T47D (cell line): ENCODE measurements around the gene IGFL4.

Experiments used
- DNase-seq, 2 experiments: peaks; one replicate each; pipeline versions ENCODE4 v3.0.0 to v3.0.0-alpha.2; 2011 to 2012; ENCODE audit warnings: low read depth in 1 of 2, low spot score in 1 of 2
- JUND ChIP-seq: IDR thresholded peaks from 2 replicates; pipeline ENCODE4 v1.6.1; 2012; ENCODE audit warnings: low read depth
- in situ Hi-C: cut with HindIII; loops from 2 replicates; pipeline ENCODE4 v1.10.0; 2016; ENCODE audit warnings: low sequenced_read_pairs, low pct_unique_long_range_greater_than_20kb

IGFL4 gene

GRCh38 chr19:46049597-46049996, 8.8 kb upstream of the IGFL4 start:
- DNase-seq, result no peak
- in situ Hi-C loops, result no loop called here
- TF ChIP-seq JUND, result no peak

GRCh38 chr19:46043519-46043918, 2.7 kb upstream of the IGFL4 start:
- DNase-seq, result no peak
- in situ Hi-C loops, result no loop called here
- TF ChIP-seq JUND, result no peak

GRCh38 chr19:46042252-46042883, 1.6 kb upstream of the IGFL4 start:
- no peak for DNase-seq
- TF ChIP-seq JUND, result no peak
- in situ Hi-C loops, result no loop called here

- in situ Hi-C loops, result no loop called here
- TF ChIP-seq JUND, result no peak
Measured at GRCh38 chr19:46040125-46040524, 677 bp downstream of the IGFL4 start.

GRCh38 chr19:46036744-46037128, 4.1 kb downstream of the IGFL4 start:
- TF ChIP-seq JUND, result no peak
- in situ Hi-C loops, result no loop called here
- no peak for DNase-seq

More at GRCh38 chr19:46040125-46040524, 677 bp downstream of the IGFL4 start:
- DNase-seq, result no peak

GRCh38 chr19:46035986-46036743, 4.6 kb downstream of the IGFL4 start:
- TF ChIP-seq JUND, result no peak
- in situ Hi-C loops, result no loop called here
- DNase-seq, result no peak

- TF ChIP-seq JUND, result no peak
- in situ Hi-C loops, result no loop called here
- DNase-seq, result no peak
Measured at GRCh38 chr19:46035546-46035945, 5.3 kb downstream of the IGFL4 start.

GRCh38 chr19:46033401-46033800, 7.4 kb downstream of the IGFL4 start:
- in situ Hi-C loops, result no loop called here

GRCh38 chr19:46032597-46033025, 8.2 kb downstream of the IGFL4 start:
- in situ Hi-C loops, result no loop called here
- DNase-seq, result no peak
- TF ChIP-seq JUND, result no peak

More at GRCh38 chr19:46033401-46033800, 7.4 kb downstream of the IGFL4 start:
- DNase-seq, result no peak
- no peak for TF ChIP-seq JUND

- DNase-seq, result no peak
- in situ Hi-C loops, result no loop called here
- TF ChIP-seq JUND, result no peak
Measured at GRCh38 chr19:46031781-46032596, 8.8 kb downstream of the IGFL4 start.

- DNase-seq, result no peak
- in situ Hi-C loops, result no loop called here
Measured at GRCh38 chr19:46030812-46031550, 9.8 kb downstream of the IGFL4 start.

GRCh38 chr19:46025835-46026234, 15.0 kb downstream of the IGFL4 start:
- in situ Hi-C loops, result no loop called here
- no peak for DNase-seq
- no peak for TF ChIP-seq JUND

More at GRCh38 chr19:46030812-46031550, 9.8 kb downstream of the IGFL4 start:
- no peak for TF ChIP-seq JUND
